Vagina (tissue), 2 donors: ENCODE data around the gene PKIG.

Source experiments
- POLR2AphosphoS5 ChIP-seq, 2 donors: sonication (generic); formaldehyde crosslinking; IDR thresholded peaks; one replicate each; pipeline ENCODE4 v1.9.0; 2017; ENCODE audit warnings: antibody characterized with exemption in 2 of 2, mild to moderate bottlenecking in 2 of 2, low read depth in 1 of 2; ENCODE audit not compliant: insufficient read depth in 1 of 2
- TF ChIP-seq, protein P1 (sequence below), 3 experiments: fragments of 450-650 bp in 2 of 3; fragments of 200-600 bp in 1 of 3; sonication (generic) in 1 of 3; IDR thresholded peaks; one replicate each; pipeline ENCODE4 v1.5.1; 2017 to 2019; ENCODE audit warnings: antibody characterized with exemption in 3 of 3, mild to moderate bottlenecking in 2 of 3, moderate library complexity in 2 of 3

DNA sequence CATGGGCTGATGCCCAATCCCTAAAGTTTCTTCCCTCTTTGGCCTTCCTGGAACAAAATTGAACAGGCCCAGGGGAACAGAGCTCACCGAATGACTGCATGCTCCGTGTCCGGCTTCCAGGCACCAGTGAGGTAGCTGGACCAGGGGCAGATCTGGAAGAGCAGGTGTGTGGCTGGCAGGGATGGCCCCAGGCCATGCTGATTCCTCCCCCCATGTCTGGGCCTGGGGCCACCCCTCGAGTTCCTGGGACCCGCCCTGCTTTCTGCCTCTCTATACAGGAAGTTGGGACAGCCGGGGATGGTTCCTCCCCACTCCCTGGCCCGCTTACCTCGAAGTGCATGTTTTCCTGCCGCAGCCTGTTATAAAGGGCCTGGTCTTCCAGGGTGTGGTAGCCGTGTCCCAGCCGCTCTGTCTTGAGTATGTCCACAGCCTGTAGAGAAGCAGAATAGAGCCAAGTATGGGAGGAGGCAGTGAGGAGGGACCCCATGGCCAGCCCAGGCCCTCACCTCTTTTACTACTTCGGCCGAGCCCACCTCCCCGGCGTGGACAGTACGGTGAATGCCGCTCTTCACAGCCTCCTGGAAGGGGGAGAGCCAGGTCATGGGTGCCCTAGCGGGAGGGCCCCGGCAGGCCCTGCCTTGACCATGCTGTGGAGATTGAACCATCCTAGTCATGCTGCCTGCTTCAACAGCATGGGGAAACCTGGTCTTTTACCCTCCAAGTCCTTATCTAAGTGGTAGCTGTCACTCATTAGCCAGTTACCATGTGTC is 40.3 kb downstream of the PKIG start:
- TF ChIP-seq, protein P1, sequence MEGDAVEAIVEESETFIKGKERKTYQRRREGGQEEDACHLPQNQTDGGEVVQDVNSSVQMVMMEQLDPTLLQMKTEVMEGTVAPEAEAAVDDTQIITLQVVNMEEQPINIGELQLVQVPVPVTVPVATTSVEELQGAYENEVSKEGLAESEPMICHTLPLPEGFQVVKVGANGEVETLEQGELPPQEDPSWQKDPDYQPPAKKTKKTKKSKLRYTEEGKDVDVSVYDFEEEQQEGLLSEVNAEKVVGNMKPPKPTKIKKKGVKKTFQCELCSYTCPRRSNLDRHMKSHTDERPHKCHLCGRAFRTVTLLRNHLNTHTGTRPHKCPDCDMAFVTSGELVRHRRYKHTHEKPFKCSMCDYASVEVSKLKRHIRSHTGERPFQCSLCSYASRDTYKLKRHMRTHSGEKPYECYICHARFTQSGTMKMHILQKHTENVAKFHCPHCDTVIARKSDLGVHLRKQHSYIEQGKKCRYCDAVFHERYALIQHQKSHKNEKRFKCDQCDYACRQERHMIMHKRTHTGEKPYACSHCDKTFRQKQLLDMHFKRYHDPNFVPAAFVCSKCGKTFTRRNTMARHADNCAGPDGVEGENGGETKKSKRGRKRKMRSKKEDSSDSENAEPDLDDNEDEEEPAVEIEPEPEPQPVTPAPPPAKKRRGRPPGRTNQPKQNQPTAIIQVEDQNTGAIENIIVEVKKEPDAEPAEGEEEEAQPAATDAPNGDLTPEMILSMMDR (IDR thresholded peaks at IDR 0.05): no peak
- no peak for TF ChIP-seq POLR2AphosphoS5 (IDR thresholded peaks at IDR 0.05; ENCODE audit: insufficient read depth in 1 of 2, low read depth in 1 of 2)
